ELR (cell line): Measurements from ENCODE around the gene SEMA3A.
"Not testable (repeated sequence)": the region's sequence is repeated elsewhere in the genome, so short reads cannot be mapped to it uniquely, and the experiment has no call there.

ENCODE experiments used
- DNase-seq: peaks from one replicate; pipeline ENCODE4 v3.0.0-alpha.2; 2015; ENCODE audit warnings: low read depth

SEMA3A gene

GRCh38 chr7:84154991-84155781 lies 39.4 kb downstream of the SEMA3A start:
- no peak for DNase-seq

GRCh38 chr7:84152995-84153394 lies 41.6 kb downstream of the SEMA3A start:
- no peak for DNase-seq

GRCh38 chr7:84150370-84150769 lies 44.2 kb downstream of the SEMA3A start:
- not testable (repeated sequence) for DNase-seq

- DNase-seq = no peak
Measured at GRCh38 chr7:84149573-84149972, 45.0 kb downstream of the SEMA3A start.

GRCh38 chr7:84145892-84146291 lies 48.7 kb downstream of the SEMA3A start:
- no peak for DNase-seq

- no peak for DNase-seq
Measured at GRCh38 chr7:84144935-84145334, 49.7 kb downstream of the SEMA3A start.

- DNase-seq = no peak
Measured at GRCh38 chr7:84144480-84144879, 50.1 kb downstream of the SEMA3A start.

- no peak for DNase-seq
Measured at GRCh38 chr7:84142726-84143125, 51.9 kb downstream of the SEMA3A start.

- peak; percentile 66 for DNase-seq
Measured at GRCh38 chr7:84139986-84140729, 54.4 kb downstream of the SEMA3A start.

GRCh38 chr7:84138411-84138810 lies 56.2 kb downstream of the SEMA3A start:
- no peak for DNase-seq

GRCh38 chr7:84137812-84138211 lies 56.8 kb downstream of the SEMA3A start:
- no peak for DNase-seq

GRCh38 chr7:84136809-84137208 lies 57.8 kb downstream of the SEMA3A start:
- no peak for DNase-seq

- no peak for DNase-seq
Measured at GRCh38 chr7:84136336-84136735, 58.3 kb downstream of the SEMA3A start.

- DNase-seq = no peak
Measured at GRCh38 chr7:84134169-84134568, 60.4 kb downstream of the SEMA3A start.

GRCh38 chr7:84125654-84126053 lies 68.9 kb downstream of the SEMA3A start:
- DNase-seq = no peak

GRCh38 chr7:84123965-84124547 lies 70.5 kb downstream of the SEMA3A start:
- DNase-seq = no peak

GRCh38 chr7:84122582-84123360 lies 71.8 kb downstream of the SEMA3A start:
- DNase-seq = no peak

- DNase-seq = no peak
Measured at GRCh38 chr7:84117304-84117703, 77.3 kb downstream of the SEMA3A start.

- DNase-seq = no peak
Measured at GRCh38 chr7:84113906-84114850, 80.4 kb downstream of the SEMA3A start.

GRCh38 chr7:84113286-84113685 lies 81.3 kb downstream of the SEMA3A start:
- DNase-seq = no peak

- DNase-seq = no peak
Measured at GRCh38 chr7:84112771-84113170, 81.8 kb downstream of the SEMA3A start.
